HepG2 (cell line): ENCODE results near the gene EIF6. TPM values are rescaled to one million over a fixed set of nuclear protein-coding genes. Genes with fewer than 3 reads are reported as not detected.

Experiments used
- CENPX ChIP-seq: sonication (generic); formaldehyde crosslinking; IDR thresholded peaks from 2 replicates; pipeline ENCODE4 v1.9.0; 2021; ENCODE audit warnings: mild to moderate bottlenecking, missing genetic modification reagents, moderate library complexity
- KDM3A ChIP-seq: IDR thresholded peaks from 2 replicates; pipeline ENCODE4 v1.6.1; 2018; ENCODE audit warnings: low read depth, missing compliant biosample characterization
- PRDM10 ChIP-seq: sonication (generic); formaldehyde crosslinking; IDR thresholded peaks from 2 replicates; pipeline ENCODE4 v1.4.0; 2020; ENCODE audit warnings: low read depth, missing genetic modification reagents
- ZIK1 ChIP-seq: sonication (generic); formaldehyde crosslinking; IDR thresholded peaks from 2 replicates; pipeline ENCODE4 v1.5.0; 2020; ENCODE audit warnings: mild to moderate bottlenecking, low read depth, missing genetic modification reagents, borderline replicate concordance
- ZMAT3 ChIP-seq: sonication (generic); formaldehyde crosslinking; conservative IDR thresholded peaks from 2 replicates; pipeline ENCODE4 v1.7.0; 2021; ENCODE audit warnings: missing genetic modification reagents
- ZMYM4 ChIP-seq: sonication (generic); formaldehyde crosslinking; IDR thresholded peaks from 2 replicates; pipeline ENCODE4 v1.8.1; 2023; ENCODE audit warnings: mild to moderate bottlenecking, missing genetic modification reagents
- ZNF256 ChIP-seq: sonication (generic); formaldehyde crosslinking; conservative IDR thresholded peaks from 2 replicates; pipeline ENCODE4 v1.4.0; 2020; ENCODE audit warnings: missing genetic modification reagents
- ZNF619 ChIP-seq: sonication (generic); formaldehyde crosslinking; IDR thresholded peaks from 2 replicates; pipeline ENCODE4 v1.4.0; 2020; ENCODE audit warnings: mild to moderate bottlenecking, missing genetic modification reagents
- ZNF879 ChIP-seq: sonication (generic); formaldehyde crosslinking; IDR thresholded peaks from 2 replicates; pipeline ENCODE4 v1.8.1; 2023; ENCODE audit warnings: missing genetic modification reagents
- polyA plus RNA-seq, 8 experiments: library from polyadenylated mRNA; depleted of rRNA in 3 of 8; stranded (reverse) in 7 of 8; unstranded in 1 of 8; fragments of >200 nt; fragmentation: Illumina TruSeq in 4 of 8; extraction: Trizol in 4 of 8; gene quantifications; 2 replicates each; pipeline versions ENCODE4 v1.2.1 to v1.2.3, GENCODE V29; 2011 to 2016; ENCODE audit warnings: low read depth in 4 of 8, missing spikeins in 1 of 8, mixed read lengths in 1 of 8; ENCODE audit not compliant: insufficient read depth in 1 of 8
- total RNA-seq, 5 experiments: library from RNA; depleted of rRNA; stranded (reverse); fragments of >200 nt; fragmentation: Illumina TruSeq; extraction: Trizol; gene quantifications; 2 replicates each; pipeline ENCODE4 v1.2.3, GENCODE V29; 2016; ENCODE audit warnings: low read depth in 1 of 5
- TF ChIP-seq, protein P1 (sequence below): sonication (generic); formaldehyde crosslinking; IDR thresholded peaks from 2 replicates; pipeline ENCODE4 v1.8.0; 2022; ENCODE audit warnings: mild to moderate bottlenecking, missing genetic modification reagents

EIF6 gene
- total and polyA plus RNA-seq, 2 of the 13 experiments (the other 11 are each of a cell fraction or from before 2014, with no cell fraction given) = 462 to 466 TPM

DNA sequence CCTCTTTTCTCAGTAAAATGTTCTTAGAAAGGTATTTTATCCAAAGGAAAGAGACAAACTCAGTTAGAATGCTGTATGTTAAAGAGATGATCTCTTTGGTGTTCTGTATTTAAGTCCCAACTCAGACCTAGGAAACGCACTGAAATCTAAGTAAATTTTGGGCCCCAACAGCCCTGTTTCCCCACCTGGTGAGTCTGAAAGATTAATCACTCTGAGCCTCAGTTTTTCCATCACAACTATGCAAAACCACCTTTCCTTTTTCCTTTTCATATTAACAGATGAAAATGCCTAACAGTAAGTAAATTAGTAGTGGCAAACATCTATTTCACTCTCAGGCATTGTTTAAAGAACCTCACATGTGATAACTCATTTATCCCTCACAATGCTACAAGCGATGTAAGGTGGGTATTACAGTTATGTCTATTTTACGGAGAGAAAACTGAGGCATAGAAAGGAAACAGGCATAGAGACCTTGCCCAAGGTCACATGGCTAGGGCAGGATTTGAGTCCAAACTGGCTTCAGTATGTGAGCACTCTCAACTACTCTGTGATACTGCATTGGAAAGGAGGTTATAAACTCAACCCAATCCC, 43.6 kb upstream of the EIF6 start (continued):
- TF ChIP-seq PRDM10 (CRISPR knock-in tag) (no peak), ZNF256 (no peak), ZNF619 (CRISPR knock-in tag) (no peak), ZNF879 (CRISPR knock-in tag) (no peak), ZMYM4 (CRISPR knock-in tag) (no peak), ZMAT3 (CRISPR knock-in tag) (no peak), KDM3A (CRISPR knock-in tag) (no peak), CENPX (no peak), ZIK1 (CRISPR knock-in tag) (no peak)
- TF ChIP-seq, protein P1, sequence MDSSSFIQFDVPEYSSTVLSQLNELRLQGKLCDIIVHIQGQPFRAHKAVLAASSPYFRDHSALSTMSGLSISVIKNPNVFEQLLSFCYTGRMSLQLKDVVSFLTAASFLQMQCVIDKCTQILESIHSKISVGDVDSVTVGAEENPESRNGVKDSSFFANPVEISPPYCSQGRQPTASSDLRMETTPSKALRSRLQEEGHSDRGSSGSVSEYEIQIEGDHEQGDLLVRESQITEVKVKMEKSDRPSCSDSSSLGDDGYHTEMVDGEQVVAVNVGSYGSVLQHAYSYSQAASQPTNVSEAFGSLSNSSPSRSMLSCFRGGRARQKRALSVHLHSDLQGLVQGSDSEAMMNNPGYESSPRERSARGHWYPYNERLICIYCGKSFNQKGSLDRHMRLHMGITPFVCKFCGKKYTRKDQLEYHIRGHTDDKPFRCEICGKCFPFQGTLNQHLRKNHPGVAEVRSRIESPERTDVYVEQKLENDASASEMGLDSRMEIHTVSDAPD (CRISPR knock-in tag) = no peak
